GM19328 (cell line): ENCODE data around the gene IFT122.
"Not testable (repeated sequence)": the region's sequence is repeated elsewhere in the genome, so short reads cannot be mapped to it uniquely, and the experiment has no call there.

ENCODE experiments used
- ATAC-seq: cut with Tn5 transposase; IDR thresholded peaks from one replicate; pipeline ENCODE4 v1.9.1; 2021; ENCODE audit warnings: mild to moderate bottlenecking, moderate library complexity; ENCODE audit not compliant: unreplicated experiment

Gene IFT122

GRCh38 chr3:129439817-129440617 lies at the start of gene IFT122, which contains the start of gene MBD4:
Gene IFT122, plus strand, starts transcription at chr3:129440224. Its CDS starts 107 bp downstream, at chr3:129440331.
Gene MBD4, minus strand, starts transcription at chr3:129439948. Its CDS starts 115 bp downstream, at chr3:129439833.
- peak; percentile 84 for ATAC-seq

GRCh38 chr3:129391583-129391982 lies 48.4 kb upstream of the IFT122 start:
- ATAC-seq = not testable (repeated sequence)

GRCh38 chr3:129392106-129392887 lies 47.7 kb upstream of the IFT122 start:
- ATAC-seq = not testable (repeated sequence)

GRCh38 chr3:129393271-129393670 lies 46.8 kb upstream of the IFT122 start:
- no peak for ATAC-seq

- not testable (repeated sequence) for ATAC-seq
Measured at GRCh38 chr3:129393760-129394564, 46.1 kb upstream of the IFT122 start.

- no peak for ATAC-seq
Measured at GRCh38 chr3:129398803-129399144, 41.2 kb upstream of the IFT122 start.

GRCh38 chr3:129399145-129399894 lies 40.7 kb upstream of the IFT122 start:
- peak; percentile 76 for ATAC-seq

GRCh38 chr3:129399895-129400357 lies 40.1 kb upstream of the IFT122 start:
- ATAC-seq = peak; percentile 6

- no peak for ATAC-seq
Measured at GRCh38 chr3:129402210-129402609, 37.8 kb upstream of the IFT122 start.

GRCh38 chr3:129402616-129403015 lies 37.4 kb upstream of the IFT122 start:
- no peak for ATAC-seq

GRCh38 chr3:129403450-129403849 lies 36.6 kb upstream of the IFT122 start:
- no peak for ATAC-seq

GRCh38 chr3:129404130-129404529 lies 35.9 kb upstream of the IFT122 start:
- no peak for ATAC-seq

- ATAC-seq = no peak
Measured at GRCh38 chr3:129404610-129405009, 35.4 kb upstream of the IFT122 start.

- ATAC-seq = no peak
Measured at GRCh38 chr3:129409541-129409940, 30.5 kb upstream of the IFT122 start.

- ATAC-seq = no peak
Measured at GRCh38 chr3:129410971-129411370, 29.1 kb upstream of the IFT122 start.

- ATAC-seq = no peak
Measured at GRCh38 chr3:129412542-129413198, 27.4 kb upstream of the IFT122 start.

- ATAC-seq = not testable (repeated sequence)
Measured at GRCh38 chr3:129413238-129413637, 26.8 kb upstream of the IFT122 start.

GRCh38 chr3:129413687-129414506 lies 26.1 kb upstream of the IFT122 start:
- peak; percentile 73 for ATAC-seq

- ATAC-seq = no peak
Measured at GRCh38 chr3:129415378-129415777, 24.6 kb upstream of the IFT122 start.
